Esophagus squamous epithelium (tissue), 4 donors: ENCODE measurements around the gene ATL2.

Experiments
- CTCF ChIP-seq, 6 experiments: fragments of 450-650 bp in 4 of 6; fragments of 200-600 bp in 2 of 6; sonication (generic) in 2 of 6; IDR thresholded peaks; one replicate each; pipeline ENCODE4 v1.5.1; 2016 to 2019; ENCODE audit warnings: antibody characterized with exemption in 6 of 6, mild to moderate bottlenecking in 4 of 6, moderate library complexity in 4 of 6
- POLR2A ChIP-seq, 4 donors: fragments of 450-650 bp; IDR thresholded peaks; one replicate each; pipeline ENCODE4 v1.6.1; 2017; ENCODE audit warnings: antibody characterized with exemption in 4 of 4, mild to moderate bottlenecking in 4 of 4, moderate library complexity in 3 of 4

GRCh38 chr2:38315707-38316333, 61.3 kb downstream of the ATL2 start:
- TF ChIP-seq CTCF (IDR thresholded peaks at IDR 0.05): peak; percentile 45 to 80 (median 64)
- TF ChIP-seq POLR2A (IDR thresholded peaks at IDR 0.05): no peak
